Breast epithelium (tissue), 4 donors: ENCODE data around the gene DYSF. TPM values are rescaled to one million over a fixed set of nuclear protein-coding genes. Genes with fewer than 3 reads are reported as not detected.

Experiments
- DNase-seq, 2 donors: peaks; one replicate each; pipeline ENCODE4 v3.0.0-alpha.2; 2019; ENCODE audit warnings: low spot score in 2 of 2
- H3K27ac ChIP-seq, 2 donors: fragments of 200-600 bp; sonication (generic) in 1 of 2; one replicate each; pipeline ENCODE4 v1.5.1; 2016 to 2019; ENCODE audit warnings: mild to moderate bottlenecking in 1 of 2
- H3K27me3 ChIP-seq, 2 donors: fragments of 200-600 bp; sonication (generic) in 1 of 2; one replicate each; pipeline versions ENCODE4 v1.5.1 to v1.6.0; 2017 to 2019; ENCODE audit warnings: control low read depth in 1 of 2, mild to moderate bottlenecking in 1 of 2
- H3K36me3 ChIP-seq: fragments of 200-600 bp; one replicate; pipeline ENCODE4 v1.5.1; 2019
- H3K4me1 ChIP-seq, 2 donors: fragments of 200-600 bp; sonication (generic); one replicate each; pipeline ENCODE4 v1.5.1; 2016 to 2019; ENCODE audit warnings: control low read depth in 1 of 2
- H3K4me3 ChIP-seq, 3 donors: fragments of 200-600 bp; sonication (generic); 1 replicate in 2 of 3; 2 replicates in 1 of 3; pipeline ENCODE4 v1.5.1; 2016 to 2019; ENCODE audit warnings: mild to moderate bottlenecking in 3 of 3, moderate library complexity in 2 of 3
- H3K9me3 ChIP-seq, 2 donors: fragments of 200-600 bp; sonication (generic) in 1 of 2; one replicate each; pipeline ENCODE4 v1.5.1; 2016 to 2019; ENCODE audit warnings: control low read depth in 1 of 2
- CTCF ChIP-seq, 3 donors: fragments of 450-650 bp; IDR thresholded peaks; one replicate each; pipeline ENCODE4 v1.5.1; 2016 to 2017; ENCODE audit warnings: antibody characterized with exemption in 3 of 3, mild to moderate bottlenecking in 3 of 3, moderate library complexity in 3 of 3
- POLR2A ChIP-seq: fragments of 450-650 bp; IDR thresholded peaks from one replicate; pipeline ENCODE4 v1.6.1; 2016; ENCODE audit warnings: antibody characterized with exemption, mild to moderate bottlenecking, moderate library complexity
- POLR2AphosphoS5 ChIP-seq, 3 donors: sonication (generic); formaldehyde crosslinking; IDR thresholded peaks; one replicate each; pipeline ENCODE4 v1.6.1; 2017; ENCODE audit warnings: antibody characterized with exemption in 3 of 3
- intact Hi-C: fragments of 100-400 bp; cut with DNase I; formaldehyde crosslinking; loops from one replicate; pipeline ENCODE4 v1.15.1; 2023; ENCODE audit warnings: low total_unique reads
- total RNA-seq, 3 donors: library from RNA; depleted of rRNA; stranded (reverse); fragments of >200 nt; gene quantifications; one replicate each; pipeline ENCODE4 v1.1.0, GENCODE V29; 2016

DYSF gene
- total RNA-seq, 3 donors from 2014 or later, result 3.0 to 15.7 (median 4.8) TPM

GRCh38 chr2:71619230-71619741 lies 165.9 kb downstream of the DYSF start:
- Histone ChIP-seq H3K4me3 (no peak overlapping the region), H3K36me3 (no peaks in the 10 kb centered on the region), H3K9me3 (no peaks in the 10 kb centered on the region), H3K27me3 (no peaks in the 10 kb centered on the region), H3K27ac (no peak overlapping the region), H3K4me1 (no peaks in the 10 kb centered on the region)
- no peak for TF ChIP-seq POLR2A
- TF ChIP-seq CTCF (IDR thresholded peaks at IDR 0.05), result no peak
- TF ChIP-seq POLR2AphosphoS5 (IDR thresholded peaks at IDR 0.05), result no peak
- peak in 1 of 2 donors; percentile 10 for DNase-seq
- intact Hi-C loops, result no loop called here

DNA sequence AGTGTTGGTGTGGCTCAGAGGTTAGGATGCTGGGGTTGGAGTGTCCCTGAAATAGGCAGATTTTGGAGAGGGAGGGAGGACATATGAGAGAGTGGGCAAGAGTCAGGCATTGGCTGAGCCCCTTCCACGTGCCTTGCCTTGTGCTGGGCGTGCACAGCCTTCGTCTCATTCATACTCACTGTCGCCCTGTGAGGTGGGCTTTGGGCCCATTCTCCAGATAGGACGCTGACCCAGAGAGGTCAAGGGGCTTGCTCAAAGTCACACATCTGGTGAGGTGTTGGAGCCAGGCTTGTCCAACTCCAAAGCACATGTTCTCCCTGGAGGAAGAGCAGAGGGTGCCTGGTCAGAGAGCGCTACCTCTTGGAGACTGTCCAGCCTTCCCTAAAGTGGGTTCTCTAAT lies 166.8 kb downstream of the DYSF start:
- Histone ChIP-seq H3K9me3 (no peaks in the 10 kb centered on the region), H3K4me1 (no peaks in the 10 kb centered on the region), H3K27ac (no peak overlapping the region), H3K27me3 (no peaks in the 10 kb centered on the region), H3K4me3 (no peak overlapping the region), H3K36me3 (no peaks in the 10 kb centered on the region)
- peak in 1 of 2 donors; percentile 7 for DNase-seq
- TF ChIP-seq POLR2AphosphoS5 (IDR thresholded peaks at IDR 0.05) (no peak), CTCF (IDR thresholded peaks at IDR 0.05) (no peak), POLR2A (no peak)
- intact Hi-C loops, result no loop called here

DNA sequence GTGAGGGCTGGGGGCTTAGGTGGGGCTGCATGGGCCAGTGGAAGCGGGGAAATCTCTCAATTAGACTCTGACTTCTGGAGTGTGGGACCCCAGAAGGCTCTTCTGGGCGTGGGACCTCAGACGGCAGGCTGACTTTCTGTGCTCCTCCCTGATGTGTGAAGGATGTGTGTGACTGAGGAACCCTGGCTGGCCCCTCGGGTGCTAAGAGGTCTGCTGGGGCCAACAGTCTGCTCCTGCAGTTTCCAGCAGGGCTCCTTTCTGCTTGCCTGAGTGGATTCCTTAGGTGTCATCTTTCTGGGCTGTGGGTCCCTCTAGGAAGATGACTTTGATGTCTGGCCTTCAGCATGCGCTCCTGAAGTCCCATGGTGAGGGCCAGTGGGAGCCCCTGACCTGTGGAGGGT lies 167.5 kb downstream of the DYSF start:
- no peak for TF ChIP-seq CTCF (IDR thresholded peaks at IDR 0.05)
- TF ChIP-seq POLR2A, result no peak
- no peak for TF ChIP-seq POLR2AphosphoS5 (IDR thresholded peaks at IDR 0.05)
- intact Hi-C loops, result no loop called here
- Histone ChIP-seq H3K27ac (no peak overlapping the region), H3K4me3 (no peak overlapping the region), H3K27me3 (no peaks in the 10 kb centered on the region), H3K4me1 (no peaks in the 10 kb centered on the region), H3K36me3 (no peaks in the 10 kb centered on the region), H3K9me3 (no peaks in the 10 kb centered on the region)
- peak in 1 of 2 donors; percentile 11 for DNase-seq

DNA sequence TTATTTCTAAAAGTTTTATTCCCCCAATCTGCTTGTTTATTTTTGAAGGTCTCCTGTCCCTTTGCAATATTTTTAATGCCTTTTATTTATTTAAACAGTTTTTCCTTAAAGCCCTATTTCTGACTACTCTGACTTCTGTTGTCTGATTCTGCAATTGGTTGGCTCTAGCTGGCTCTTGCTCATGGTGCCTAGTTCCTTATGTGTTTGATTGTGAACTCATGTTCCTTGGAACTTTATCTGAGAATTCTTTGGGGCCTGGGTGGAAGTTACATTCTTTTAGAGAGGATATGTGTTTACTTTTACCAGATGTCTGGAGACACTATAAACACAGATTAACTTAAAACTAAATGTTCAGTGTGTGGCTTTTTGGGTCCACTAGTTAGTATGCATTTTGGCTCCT lies 175.9 kb downstream of the DYSF start:
- intact Hi-C loops, result no loop called here
- Histone ChIP-seq H3K27me3 (no peaks in the 10 kb centered on the region), H3K4me3 (no peak overlapping the region), H3K27ac (no peak overlapping the region), H3K36me3 (no peaks in the 10 kb centered on the region), H3K4me1 (peaks cover 0 to 7% of the 10 kb centered on the region in 2 donors), H3K9me3 (no peaks in the 10 kb centered on the region)
- no peak for DNase-seq
- TF ChIP-seq CTCF (IDR thresholded peaks at IDR 0.05) (no peak), POLR2AphosphoS5 (IDR thresholded peaks at IDR 0.05) (no peak), POLR2A (no peak)

GRCh38 chr2:71629771-71630453 lies 176.6 kb downstream of the DYSF start:
- H3K4me3 ChIP-seq, result no peak overlapping the region
- H3K27ac ChIP-seq, result no peak overlapping the region
- DNase-seq, result no peak
- H3K36me3 ChIP-seq, result no peaks in the 10 kb centered on the region
- no peaks in the 10 kb centered on the region for H3K9me3 ChIP-seq
- no peaks in the 10 kb centered on the region for H3K27me3 ChIP-seq
- intact Hi-C loops, result no loop called here
- H3K4me1 ChIP-seq, result peaks cover 0 to 7% of the 10 kb centered on the region in 2 donors
- TF ChIP-seq CTCF (IDR thresholded peaks at IDR 0.05) (no peak), POLR2A (no peak), POLR2AphosphoS5 (IDR thresholded peaks at IDR 0.05) (no peak)
